Gastroesophageal sphincter (tissue), 4 donors: ENCODE data around the gene CCNY. TPM values are rescaled to one million over a fixed set of nuclear protein-coding genes. Genes with fewer than 3 reads are reported as not detected.
A peak's percentile ranks its signal among the peaks of the same experiment; 100 is the strongest.

Source experiments
- ATAC-seq: fragments of 150-250 bp; one replicate; pipeline ENCODE4 v1.9.1; 2016; ENCODE audit warnings: mild to moderate bottlenecking, moderate library complexity
- H3K27ac ChIP-seq, 4 donors: fragments of 200-600 bp; sonication (generic) in 3 of 4; 1 replicate in 3 of 4; 2 replicates in 1 of 4; pipeline ENCODE4 v1.5.1; 2016 to 2019
- H3K27me3 ChIP-seq: fragments of 200-600 bp; sonication (generic); one replicate; pipeline ENCODE4 v1.5.1; 2019
- H3K36me3 ChIP-seq, 2 donors: fragments of 200-600 bp; sonication (generic); one replicate each; pipeline ENCODE4 v1.5.1; 2019; ENCODE audit warnings: control low read depth in 1 of 2
- H3K4me1 ChIP-seq, 3 donors: fragments of 200-600 bp; sonication (generic); 1 replicate in 2 of 3; 2 replicates in 1 of 3; pipeline ENCODE4 v1.5.1; 2016 to 2019; ENCODE audit warnings: control low read depth in 2 of 3
- H3K4me3 ChIP-seq, 2 donors: fragments of 200-600 bp; sonication (generic); one replicate each; pipeline ENCODE4 v1.5.1; 2019; ENCODE audit warnings: mild to moderate bottlenecking in 1 of 2, moderate library complexity in 1 of 2
- H3K9me3 ChIP-seq, 3 donors: fragments of 200-600 bp; sonication (generic); one replicate each; pipeline ENCODE4 v1.5.1; 2017 to 2019; ENCODE audit warnings: control low read depth in 2 of 3
- CTCF ChIP-seq, 4 experiments: fragments of 200-600 bp in 2 of 4; fragments of 450-650 bp in 2 of 4; sonication (generic) in 1 of 4; IDR thresholded peaks; one replicate each; pipeline ENCODE4 v1.5.1; 2017 to 2019; ENCODE audit warnings: antibody characterized with exemption in 4 of 4, mild to moderate bottlenecking in 2 of 4, moderate library complexity in 2 of 4
- EP300 ChIP-seq: sonication (generic); formaldehyde crosslinking; IDR thresholded peaks from one replicate; pipeline ENCODE4 v1.6.1; 2017; ENCODE audit warnings: antibody characterized with exemption, mild to moderate bottlenecking
- POLR2A ChIP-seq, 2 donors: fragments of 450-650 bp; IDR thresholded peaks; one replicate each; pipeline ENCODE4 v1.6.1; 2017; ENCODE audit warnings: antibody characterized with exemption in 2 of 2, mild to moderate bottlenecking in 2 of 2, moderate library complexity in 1 of 2
- POLR2AphosphoS5 ChIP-seq: sonication (generic); formaldehyde crosslinking; IDR thresholded peaks from one replicate; pipeline ENCODE4 v1.6.1; 2017; ENCODE audit warnings: antibody characterized with exemption
- WGBS, 2 donors: methylation state at CpG; one replicate each; pipeline ENCODE4 v1.1.5; 2018; ENCODE audit warnings: low coverage in 1 of 2; 5-methylcytosine and 5-hydroxymethylcytosine counted together
- total RNA-seq, 4 donors: library from RNA; depleted of rRNA; stranded (reverse); fragments of >200 nt; gene quantifications; one replicate each; pipeline ENCODE4 v1.1.0, GENCODE V29; 2016

Gene CCNY
- total RNA-seq, 4 donors from 2014 or later = 35.5 to 106 (median 63.2) TPM

- Histone ChIP-seq H3K27ac (no peak overlapping the region), H3K4me1 (peaks cover 0 to 48% (median 2%) of the 10 kb centered on the region in 3 donors)
These were observed 9.7 kb upstream of the CCNY start for GRCh38 chr10:35326466-35327235.

GRCh38 chr10:35327790-35328403, 8.4 kb upstream of the CCNY start:
- peaks cover 0 to 61% (median 2%) of the 10 kb centered on the region in 3 donors for H3K4me1 ChIP-seq
- H3K27ac ChIP-seq = peak overlapping the region in 2 of 4 donors; percentile 41 to 48
- 63 to 81% methylated on average over 4 to 7 of the region's 7 CpGs for WGBS, 2 donors

More at GRCh38 chr10:35326466-35327235, 9.7 kb upstream of the CCNY start:
- no peaks in the 10 kb centered on the region for H3K27me3 ChIP-seq
- WGBS, 2 donors = 64 to 82% methylated on average over 5 to 9 of the region's 9 CpGs
- peaks cover 0 to 9% of the 10 kb centered on the region in 2 donors for H3K36me3 ChIP-seq
- peaks cover 0 to 5% (median 0%) of the 10 kb centered on the region in 3 donors for H3K9me3 ChIP-seq
- no peak overlapping the region for H3K4me3 ChIP-seq
- no peak for ATAC-seq
- no peak for TF ChIP-seq POLR2A (IDR thresholded peaks at IDR 0.05)
- no peak for TF ChIP-seq CTCF (IDR thresholded peaks at IDR 0.05)
- no peak for TF ChIP-seq POLR2AphosphoS5
- TF ChIP-seq EP300 = no peak

GRCh38 chr10:35328404-35329037, 7.8 kb upstream of the CCNY start:
- no peaks in the 10 kb centered on the region for H3K27me3 ChIP-seq
- H3K36me3 ChIP-seq = no peaks in the 10 kb centered on the region
- peaks cover 0 to 67% (median 2%) of the 10 kb centered on the region in 3 donors for H3K4me1 ChIP-seq
- H3K9me3 ChIP-seq = no peaks in the 10 kb centered on the region
- 19 to 31% methylated on average over 2 of the region's 2 CpGs for WGBS, 2 donors
- ATAC-seq = no peak
- H3K4me3 ChIP-seq = no peak overlapping the region
- H3K27ac ChIP-seq = peak overlapping the region in 2 of 4 donors; percentile 41 to 48
- TF ChIP-seq POLR2AphosphoS5 = no peak
- no peak for TF ChIP-seq EP300
- no peak for TF ChIP-seq POLR2A (IDR thresholded peaks at IDR 0.05)
- TF ChIP-seq CTCF (IDR thresholded peaks at IDR 0.05) = no peak

More at GRCh38 chr10:35327790-35328403, 8.4 kb upstream of the CCNY start:
- peaks cover 0 to 2% of the 10 kb centered on the region in 2 donors for H3K36me3 ChIP-seq
- ATAC-seq = no peak
- H3K4me3 ChIP-seq = no peak overlapping the region
- H3K9me3 ChIP-seq = peaks cover 0 to under 1% (median 0%) of the 10 kb centered on the region in 3 donors
- TF ChIP-seq CTCF (IDR thresholded peaks at IDR 0.05) (no peak), POLR2AphosphoS5 (no peak), EP300 (no peak), POLR2A (IDR thresholded peaks at IDR 0.05) (no peak)
- no peaks in the 10 kb centered on the region for H3K27me3 ChIP-seq

- 56 to 64% methylated on average over 3 to 4 of the region's 4 CpGs for WGBS, 2 donors
- H3K27ac ChIP-seq = peak overlapping the region in 3 of 4 donors; percentile 16 to 58 (median 25)
- H3K36me3 ChIP-seq = no peaks in the 10 kb centered on the region
- TF ChIP-seq POLR2A (IDR thresholded peaks at IDR 0.05) = no peak
- no peak for TF ChIP-seq POLR2AphosphoS5
- TF ChIP-seq CTCF (IDR thresholded peaks at IDR 0.05) = no peak
- TF ChIP-seq EP300 = no peak
- no peak overlapping the region for H3K4me3 ChIP-seq
- H3K27me3 ChIP-seq = no peaks in the 10 kb centered on the region
- ATAC-seq = no peak
- peaks cover 8 to 77% (median 9%) of the 10 kb centered on the region in 3 donors for H3K4me1 ChIP-seq
- H3K9me3 ChIP-seq = no peaks in the 10 kb centered on the region
These were observed 6.8 kb upstream of the CCNY start for GRCh38 chr10:35329520-35329919.
